Fibroblast of the aortic adventitia (primary cell): ENCODE results near the gene HDAC5. TPM values are rescaled to one million over a fixed set of nuclear protein-coding genes. Genes with fewer than 3 reads are reported as not detected.

ENCODE experiments used
- DNase-seq: peaks from one replicate; pipeline ENCODE4 v3.0.0-alpha.2; 2010; ENCODE audit warnings: low read depth
- H3K4me3 ChIP-seq: 2 replicates; pipeline ENCODE4 v1.5.1; 2011; ENCODE audit warnings: low read depth, mild to moderate bottlenecking, control low read depth, low read length, moderate library complexity
- CTCF ChIP-seq: IDR thresholded peaks from 2 replicates; pipeline ENCODE4 v1.5.1; 2011; ENCODE audit warnings: mild to moderate bottlenecking, low read length, control low read depth, inconsistent platforms; ENCODE audit not compliant: insufficient read depth
- total RNA-seq: library from RNA; depleted of rRNA; stranded (reverse); fragments of >200 nt; gene quantifications from 2 replicates; pipeline ENCODE4 v1.2.3, GENCODE V29; 2012; ENCODE audit warnings: low replicate concordance

Gene HDAC5
- total RNA-seq, 1 donor = 53.1 TPM

GRCh38 chr17:44091200-44091997 is 32.0 kb downstream of the HDAC5 start:
- H3K4me3 ChIP-seq = no peak overlapping the region
- no peak for TF ChIP-seq CTCF
- no peak for DNase-seq

GRCh38 chr17:44088254-44088653 is 35.2 kb downstream of the HDAC5 start:
- TF ChIP-seq CTCF = no peak
- DNase-seq = no peak
- no peak overlapping the region for H3K4me3 ChIP-seq

- TF ChIP-seq CTCF = no peak
- no peak for DNase-seq
- H3K4me3 ChIP-seq = no peak overlapping the region
Observed at GRCh38 chr17:44087319-44087718, 36.1 kb downstream of the HDAC5 start.

- DNase-seq = peak; percentile 85
- TF ChIP-seq CTCF = no peak
- H3K4me3 ChIP-seq = no peak overlapping the region
Observed at GRCh38 chr17:44086364-44087311, 36.8 kb downstream of the HDAC5 start.

GRCh38 chr17:44085908-44086307 is 37.5 kb downstream of the HDAC5 start:
- TF ChIP-seq CTCF = no peak
- no peak overlapping the region for H3K4me3 ChIP-seq
- no peak for DNase-seq

GRCh38 chr17:44084921-44085320 is 38.5 kb downstream of the HDAC5 start:
- no peak for DNase-seq
- TF ChIP-seq CTCF = no peak
- no peak overlapping the region for H3K4me3 ChIP-seq
